ENCODE data around the gene HDAC10. TPM values are rescaled to one million over a fixed set of nuclear protein-coding genes. Genes with fewer than 3 reads are reported as not detected.

The HDAC10 gene
- total RNA-seq, 1 donor from 2014 or later = 81.5 TPM

DNA sequence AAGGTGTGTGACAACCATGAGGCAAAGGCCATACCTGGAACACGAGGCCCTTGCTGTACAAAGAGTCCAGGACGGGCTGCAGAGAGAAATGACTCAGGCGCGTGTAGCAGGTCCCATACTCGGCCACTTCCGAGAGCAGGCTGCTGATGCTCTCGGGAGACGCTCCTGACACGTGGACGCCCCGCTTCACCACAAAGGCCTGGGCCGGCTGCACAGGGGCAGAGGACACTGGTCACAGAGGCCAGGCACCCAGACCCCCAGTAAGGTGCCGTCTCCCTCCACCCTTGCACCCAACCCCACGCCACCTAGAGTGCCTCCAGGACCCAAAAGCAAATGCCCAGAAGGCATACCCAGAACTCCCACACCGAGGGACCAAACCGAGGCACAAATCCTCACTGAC is 21.7 kb downstream of the HDAC10 start:
- TF ChIP-seq, protein P1, sequence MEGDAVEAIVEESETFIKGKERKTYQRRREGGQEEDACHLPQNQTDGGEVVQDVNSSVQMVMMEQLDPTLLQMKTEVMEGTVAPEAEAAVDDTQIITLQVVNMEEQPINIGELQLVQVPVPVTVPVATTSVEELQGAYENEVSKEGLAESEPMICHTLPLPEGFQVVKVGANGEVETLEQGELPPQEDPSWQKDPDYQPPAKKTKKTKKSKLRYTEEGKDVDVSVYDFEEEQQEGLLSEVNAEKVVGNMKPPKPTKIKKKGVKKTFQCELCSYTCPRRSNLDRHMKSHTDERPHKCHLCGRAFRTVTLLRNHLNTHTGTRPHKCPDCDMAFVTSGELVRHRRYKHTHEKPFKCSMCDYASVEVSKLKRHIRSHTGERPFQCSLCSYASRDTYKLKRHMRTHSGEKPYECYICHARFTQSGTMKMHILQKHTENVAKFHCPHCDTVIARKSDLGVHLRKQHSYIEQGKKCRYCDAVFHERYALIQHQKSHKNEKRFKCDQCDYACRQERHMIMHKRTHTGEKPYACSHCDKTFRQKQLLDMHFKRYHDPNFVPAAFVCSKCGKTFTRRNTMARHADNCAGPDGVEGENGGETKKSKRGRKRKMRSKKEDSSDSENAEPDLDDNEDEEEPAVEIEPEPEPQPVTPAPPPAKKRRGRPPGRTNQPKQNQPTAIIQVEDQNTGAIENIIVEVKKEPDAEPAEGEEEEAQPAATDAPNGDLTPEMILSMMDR (IDR thresholded peaks at IDR 0.05; ENCODE audit: unreplicated experiment) = no peak
- Mint-ChIP-seq H3K27ac (no peak overlapping the region), H3K4me1 (ENCODE audit: low read depth) (no peaks in the 10 kb centered on the region), H3K36me3 (ENCODE audit: insufficient read depth) (peaks cover 5% of the 10 kb centered on the region), H3K4me3 (ENCODE audit: low read depth) (no peak overlapping the region), H3K27me3 (no peaks in the 10 kb centered on the region), H3K9me3 (ENCODE audit: low read depth) (no peaks in the 10 kb centered on the region)
- no peak for DNase-seq (ENCODE audit: low spot score, unreplicated experiment)

DNA sequence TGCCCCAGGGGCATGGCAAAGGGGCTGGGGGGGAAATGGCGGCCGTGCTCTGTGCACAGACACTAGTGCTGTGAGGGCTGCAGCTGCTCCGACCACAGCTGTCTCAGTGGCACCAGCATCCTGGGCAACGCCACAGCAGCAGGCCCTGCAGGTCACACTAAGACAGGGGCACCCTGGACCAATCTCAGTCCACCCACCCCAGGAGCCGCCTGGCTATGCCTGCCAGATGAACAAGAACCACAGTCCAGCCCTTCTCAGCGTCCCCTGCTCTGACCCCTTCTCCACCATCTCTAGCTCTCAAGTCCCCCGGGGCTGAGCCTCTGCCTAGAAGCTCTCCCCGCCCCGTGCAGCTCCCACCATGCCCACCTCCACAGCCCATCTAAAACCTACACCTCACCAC is 22.7 kb downstream of the HDAC10 start:
- H3K36me3 Mint-ChIP-seq (ENCODE audit: insufficient read depth) = peaks cover 7% of the 10 kb centered on the region
- H3K27ac Mint-ChIP-seq = no peak overlapping the region
- no peaks in the 10 kb centered on the region for H3K4me1 Mint-ChIP-seq (ENCODE audit: low read depth)
- DNase-seq (ENCODE audit: low spot score, unreplicated experiment) = no peak
- H3K9me3 Mint-ChIP-seq (ENCODE audit: low read depth) = no peaks in the 10 kb centered on the region
- no peak overlapping the region for H3K4me3 Mint-ChIP-seq (ENCODE audit: low read depth)
- H3K27me3 Mint-ChIP-seq = no peaks in the 10 kb centered on the region
- TF ChIP-seq, protein P1 (IDR thresholded peaks at IDR 0.05; ENCODE audit: unreplicated experiment) = no peak

DNA sequence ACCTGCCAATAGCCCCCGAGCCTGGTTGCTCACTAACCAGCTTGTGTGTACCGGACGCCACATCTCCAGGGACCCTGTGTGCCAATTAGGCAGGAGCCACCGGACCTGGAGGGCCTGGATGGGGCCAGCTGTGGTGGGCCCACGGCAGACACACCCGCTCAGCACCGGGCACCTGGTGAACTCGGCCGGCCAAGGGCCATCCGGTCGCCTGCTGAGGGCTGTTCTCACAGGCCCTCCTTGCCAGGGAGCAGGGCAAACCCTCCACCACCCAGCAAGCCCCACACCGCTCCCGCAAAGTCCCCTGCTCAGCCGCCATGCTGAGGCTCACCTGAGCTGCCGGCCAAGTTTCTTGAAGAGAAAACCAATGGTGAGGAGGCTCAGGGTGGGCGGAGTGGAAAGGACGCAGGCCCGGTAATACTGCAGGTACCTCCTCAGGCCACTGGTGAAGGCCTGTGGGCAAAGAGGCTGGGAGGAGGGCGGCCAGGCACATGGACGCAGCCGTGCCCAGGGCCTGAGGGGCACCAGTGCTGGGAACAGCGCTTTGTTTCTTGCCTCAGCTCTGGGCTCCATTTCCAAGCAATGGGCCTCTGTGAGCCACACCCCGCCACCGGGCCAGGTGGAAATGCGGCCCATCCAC is 23.4 kb downstream of the HDAC10 start:
- no peaks in the 10 kb centered on the region for H3K9me3 Mint-ChIP-seq (ENCODE audit: low read depth)

DNA sequence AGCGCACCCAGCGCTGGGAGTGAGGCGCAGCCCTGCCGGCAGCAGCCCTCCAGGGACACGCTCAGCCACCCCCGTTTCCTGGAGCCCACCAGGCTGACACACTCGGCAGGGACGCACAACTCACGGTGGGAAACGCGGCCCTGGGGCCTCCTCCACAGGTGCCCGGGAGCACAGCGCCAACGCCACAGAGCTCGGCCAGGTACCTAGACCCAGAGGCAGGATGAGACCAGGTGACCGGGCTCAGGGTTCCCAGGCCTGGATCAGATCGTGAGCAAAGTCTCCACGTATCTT is 24.2 kb downstream of the HDAC10 start:
- Mint-ChIP-seq H3K4me3 (ENCODE audit: low read depth) (no peak overlapping the region), H3K27me3 (no peaks in the 10 kb centered on the region)

More for the DNA sequence above, 23.4 kb downstream of the HDAC10 start:
- Mint-ChIP-seq H3K27ac (no peak overlapping the region), H3K4me1 (ENCODE audit: low read depth) (no peaks in the 10 kb centered on the region), H3K36me3 (ENCODE audit: insufficient read depth) (peaks cover 7% of the 10 kb centered on the region), H3K27me3 (no peaks in the 10 kb centered on the region), H3K4me3 (ENCODE audit: low read depth) (no peak overlapping the region)
- TF ChIP-seq, protein P1 (IDR thresholded peaks at IDR 0.05; ENCODE audit: unreplicated experiment) = no peak
- no peak for DNase-seq (ENCODE audit: low spot score, unreplicated experiment)

DNA sequence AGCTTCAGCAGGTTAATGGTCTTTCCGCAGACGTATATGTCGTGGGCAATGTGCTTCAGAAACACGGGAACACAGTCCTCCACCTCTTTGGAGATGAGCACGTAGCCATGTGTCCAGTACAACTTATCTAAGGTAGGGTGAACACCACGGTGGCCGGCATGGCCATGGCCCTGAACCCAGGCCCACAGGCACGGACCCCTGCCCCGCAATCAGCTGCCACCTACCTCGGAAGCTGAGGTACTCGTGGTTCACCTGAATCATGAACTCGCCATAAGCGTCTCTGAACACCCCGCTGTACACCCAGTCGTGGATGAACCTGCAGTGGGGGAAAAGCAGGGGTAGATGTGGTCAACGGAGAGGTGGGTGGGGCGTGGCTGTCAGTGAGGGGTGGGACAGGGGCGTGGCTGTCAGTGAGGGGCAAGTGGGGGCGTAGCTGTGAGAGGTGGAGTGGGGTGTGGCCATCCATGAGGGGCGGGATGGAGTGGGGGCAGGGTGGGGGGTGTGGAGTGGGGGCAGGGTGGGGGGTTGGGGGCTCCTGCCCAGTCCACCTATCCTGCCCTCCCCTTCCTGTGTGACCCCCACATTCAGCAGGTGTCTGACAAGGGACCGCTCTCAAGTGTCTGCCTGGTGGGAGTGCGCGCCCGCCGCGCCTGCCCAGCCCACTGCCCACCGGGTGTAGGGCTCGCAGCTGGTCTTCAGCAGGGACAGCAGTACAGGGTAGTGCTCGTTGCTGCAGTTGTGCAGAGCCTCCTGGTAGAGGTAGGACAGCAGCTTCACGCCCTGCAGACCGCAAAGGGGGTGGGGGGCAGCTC is 24.8 kb downstream of the HDAC10 start:
- DNase-seq (ENCODE audit: low spot score, unreplicated experiment) = no peak
- Mint-ChIP-seq H3K4me3 (ENCODE audit: low read depth) (no peak overlapping the region), H3K9me3 (ENCODE audit: low read depth) (no peaks in the 10 kb centered on the region), H3K4me1 (ENCODE audit: low read depth) (no peaks in the 10 kb centered on the region), H3K36me3 (ENCODE audit: insufficient read depth) (peaks cover 7% of the 10 kb centered on the region), H3K27me3 (no peaks in the 10 kb centered on the region), H3K27ac (no peak overlapping the region)
- TF ChIP-seq, protein P1 (IDR thresholded peaks at IDR 0.05; ENCODE audit: unreplicated experiment) = no peak

More for the DNA sequence above, 24.2 kb downstream of the HDAC10 start:
- Mint-ChIP-seq H3K4me1 (ENCODE audit: low read depth) (no peaks in the 10 kb centered on the region), H3K36me3 (ENCODE audit: insufficient read depth) (peaks cover 7% of the 10 kb centered on the region), H3K27ac (no peak overlapping the region), H3K9me3 (ENCODE audit: low read depth) (no peaks in the 10 kb centered on the region)
- TF ChIP-seq, protein P1 (IDR thresholded peaks at IDR 0.05; ENCODE audit: unreplicated experiment) = no peak
- no peak for DNase-seq (ENCODE audit: low spot score, unreplicated experiment)
